T-helper 1 cell treated with Interleukin-12 subunit alpha and Interleukin-12 subunit beta and Interleukin-4 antibody, amounts not matched to agents 30 μg/mL and 1 μg/mL, for 36 hours (primary cell): Measurements from ENCODE around the gene VPS51.

Source experiments
- H3K27ac Mint-ChIP-seq: one replicate; pipeline ENCODE4 v1.8.0; 2021; ENCODE audit warnings: mild to moderate bottlenecking, mixed read lengths
- H3K27me3 Mint-ChIP-seq: one replicate; pipeline ENCODE4 v1.8.0; 2021; ENCODE audit warnings: low read depth, mixed read lengths
- H3K36me3 Mint-ChIP-seq: one replicate; pipeline ENCODE4 v1.8.0; 2021; ENCODE audit warnings: low read depth, mixed read lengths
- H3K4me1 Mint-ChIP-seq: one replicate; pipeline ENCODE4 v1.8.0; 2021; ENCODE audit warnings: low read depth, mixed read lengths
- H3K4me3 Mint-ChIP-seq: one replicate; pipeline ENCODE4 v1.8.0; 2021; ENCODE audit warnings: mild to moderate bottlenecking, moderate library complexity, mixed read lengths
- H3K9me3 Mint-ChIP-seq: one replicate; pipeline ENCODE4 v1.8.0; 2021; ENCODE audit warnings: mixed read lengths

Gene VPS51

GRCh38 chr11:65064847-65065240 is 31.2 kb upstream of the VPS51 start:
- no peaks in the 10 kb centered on the region for H3K9me3 Mint-ChIP-seq
- no peak overlapping the region for H3K4me3 Mint-ChIP-seq
- H3K27ac Mint-ChIP-seq: no peak overlapping the region
- H3K36me3 Mint-ChIP-seq: no peaks in the 10 kb centered on the region
- H3K4me1 Mint-ChIP-seq: peaks cover 11% of the 10 kb centered on the region
- H3K27me3 Mint-ChIP-seq: no peaks in the 10 kb centered on the region

- no peak overlapping the region for H3K27ac Mint-ChIP-seq
- H3K36me3 Mint-ChIP-seq: no peaks in the 10 kb centered on the region
- H3K4me1 Mint-ChIP-seq: peaks cover 3% of the 10 kb centered on the region
- no peaks in the 10 kb centered on the region for H3K27me3 Mint-ChIP-seq
- no peak overlapping the region for H3K4me3 Mint-ChIP-seq
- H3K9me3 Mint-ChIP-seq: no peaks in the 10 kb centered on the region
Measured at GRCh38 chr11:65065851-65066250, 30.2 kb upstream of the VPS51 start.

- no peak overlapping the region for H3K4me3 Mint-ChIP-seq
- H3K27me3 Mint-ChIP-seq: no peaks in the 10 kb centered on the region
- H3K27ac Mint-ChIP-seq: no peak overlapping the region
- H3K9me3 Mint-ChIP-seq: no peaks in the 10 kb centered on the region
- H3K36me3 Mint-ChIP-seq: no peaks in the 10 kb centered on the region
- H3K4me1 Mint-ChIP-seq: no peaks in the 10 kb centered on the region
Measured at GRCh38 chr11:65066315-65066714, 29.7 kb upstream of the VPS51 start.

GRCh38 chr11:65066805-65067291 is 29.2 kb upstream of the VPS51 start:
- no peaks in the 10 kb centered on the region for H3K36me3 Mint-ChIP-seq
- no peak overlapping the region for H3K27ac Mint-ChIP-seq
- H3K4me1 Mint-ChIP-seq: no peaks in the 10 kb centered on the region
- no peaks in the 10 kb centered on the region for H3K27me3 Mint-ChIP-seq
- no peak overlapping the region for H3K4me3 Mint-ChIP-seq
- H3K9me3 Mint-ChIP-seq: no peaks in the 10 kb centered on the region

GRCh38 chr11:65067446-65067845 is 28.6 kb upstream of the VPS51 start:
- Mint-ChIP-seq H3K4me3 (no peak overlapping the region), H3K9me3 (no peaks in the 10 kb centered on the region), H3K27ac (no peak overlapping the region), H3K4me1 (no peaks in the 10 kb centered on the region), H3K27me3 (no peaks in the 10 kb centered on the region), H3K36me3 (no peaks in the 10 kb centered on the region)

- Mint-ChIP-seq H3K36me3 (no peaks in the 10 kb centered on the region), H3K9me3 (no peaks in the 10 kb centered on the region), H3K4me1 (peaks cover 3% of the 10 kb centered on the region), H3K4me3 (no peak overlapping the region), H3K27ac (no peak overlapping the region), H3K27me3 (no peaks in the 10 kb centered on the region)
Measured at GRCh38 chr11:65069217-65069616, 26.8 kb upstream of the VPS51 start.

- H3K9me3 Mint-ChIP-seq: no peaks in the 10 kb centered on the region
- H3K27ac Mint-ChIP-seq: no peak overlapping the region
- H3K4me3 Mint-ChIP-seq: no peak overlapping the region
- peaks cover 4% of the 10 kb centered on the region for H3K36me3 Mint-ChIP-seq
- no peaks in the 10 kb centered on the region for H3K27me3 Mint-ChIP-seq
- peaks cover 3% of the 10 kb centered on the region for H3K4me1 Mint-ChIP-seq
Measured at GRCh38 chr11:65071907-65072630, 23.9 kb upstream of the VPS51 start.

- Mint-ChIP-seq H3K4me1 (peaks cover 4% of the 10 kb centered on the region), H3K27ac (no peak overlapping the region), H3K36me3 (peaks cover 7% of the 10 kb centered on the region), H3K9me3 (no peaks in the 10 kb centered on the region), H3K27me3 (no peaks in the 10 kb centered on the region), H3K4me3 (no peak overlapping the region)
Measured at GRCh38 chr11:65072631-65072966, 23.4 kb upstream of the VPS51 start.

GRCh38 chr11:65077451-65077850 is 18.6 kb upstream of the VPS51 start:
- Mint-ChIP-seq H3K4me1 (peaks cover 34% of the 10 kb centered on the region), H3K9me3 (no peaks in the 10 kb centered on the region), H3K27me3 (no peaks in the 10 kb centered on the region), H3K36me3 (peaks cover 30% of the 10 kb centered on the region), H3K4me3 (no peak overlapping the region), H3K27ac (no peak overlapping the region)

GRCh38 chr11:65078151-65078550 is 17.9 kb upstream of the VPS51 start:
- Mint-ChIP-seq H3K9me3 (no peaks in the 10 kb centered on the region), H3K4me3 (no peak overlapping the region), H3K27me3 (no peaks in the 10 kb centered on the region), H3K36me3 (peaks cover 37% of the 10 kb centered on the region), H3K4me1 (peaks cover 40% of the 10 kb centered on the region), H3K27ac (peak overlapping the region; percentile 83)

- Mint-ChIP-seq H3K36me3 (peaks cover 38% of the 10 kb centered on the region), H3K4me3 (peak overlapping the region; percentile 2), H3K27ac (peak overlapping the region; percentile 83), H3K9me3 (no peaks in the 10 kb centered on the region), H3K4me1 (peaks cover 42% of the 10 kb centered on the region), H3K27me3 (no peaks in the 10 kb centered on the region)
Measured at GRCh38 chr11:65078786-65079342, 17.1 kb upstream of the VPS51 start.

GRCh38 chr11:65083134-65083833 is 12.7 kb upstream of the VPS51 start:
- Mint-ChIP-seq H3K4me1 (peaks cover 50% of the 10 kb centered on the region), H3K9me3 (no peaks in the 10 kb centered on the region), H3K4me3 (peak overlapping the region; percentile 91), H3K36me3 (peaks cover 35% of the 10 kb centered on the region), H3K27ac (peak overlapping the region; percentile 98), H3K27me3 (no peaks in the 10 kb centered on the region)

GRCh38 chr11:65083834-65084597 is 12.0 kb upstream of the VPS51 start, which contains the start of the genes CDCA5 and ZFPL1:
Gene CDCA5 (minus strand): TSS chr11:65084040. CDS start chr11:65083978, 62 bp downstream.
Gene ZFPL1 (plus strand): TSS chr11:65084222. CDS start chr11:65084699, 477 bp downstream.
- peaks cover 31% of the 10 kb centered on the region for H3K36me3 Mint-ChIP-seq
- H3K4me1 Mint-ChIP-seq: peaks cover 43% of the 10 kb centered on the region

GRCh38 chr11:65084598-65085375 is 11.2 kb upstream of the VPS51 start:
- peak overlapping the region; percentile 98 for H3K27ac Mint-ChIP-seq
- H3K4me3 Mint-ChIP-seq: peak overlapping the region; percentile 91
- H3K27me3 Mint-ChIP-seq: no peaks in the 10 kb centered on the region
- H3K36me3 Mint-ChIP-seq: peaks cover 29% of the 10 kb centered on the region
- peaks cover 40% of the 10 kb centered on the region for H3K4me1 Mint-ChIP-seq
- H3K9me3 Mint-ChIP-seq: no peaks in the 10 kb centered on the region

More at GRCh38 chr11:65083834-65084597, 12.0 kb upstream of the VPS51 start, which contains the start of the genes CDCA5 and ZFPL1:
- Mint-ChIP-seq H3K4me3 (peak within 1 kb of the TSS; percentile 91), H3K27me3 (no peaks in the 10 kb centered on the region), H3K27ac (peak within 1 kb of the TSS; percentile 98), H3K9me3 (no peaks in the 10 kb centered on the region)
